Vagina (tissue), 2 donors: ENCODE data around the gene SNX17. TPM values are rescaled to one million over a fixed set of nuclear protein-coding genes. Genes with fewer than 3 reads are reported as not detected.
A peak's percentile ranks its signal among the peaks of the same experiment; 100 is the strongest.

ENCODE experiments used
- DNase-seq, 2 donors: peaks; one replicate each; pipeline ENCODE4 v3.0.0-alpha.2; 2017; ENCODE audit errors: extremely low spot score in 2 of 2
- H3K27ac ChIP-seq: fragments of 200-600 bp; sonication (generic); one replicate; pipeline ENCODE4 v1.5.1; 2019
- H3K27me3 ChIP-seq: fragments of 200-600 bp; sonication (generic); one replicate; pipeline ENCODE4 v1.5.1; 2019
- H3K36me3 ChIP-seq, 2 donors: fragments of 200-600 bp; sonication (generic); one replicate each; pipeline ENCODE4 v1.5.1; 2017 to 2019
- H3K4me1 ChIP-seq: fragments of 200-600 bp; sonication (generic); one replicate; pipeline ENCODE4 v1.5.1; 2019
- H3K4me3 ChIP-seq, 2 donors: fragments of 200-600 bp; sonication (generic); 1 replicate in 1 of 2; 2 replicates in 1 of 2; pipeline ENCODE4 v1.5.1; 2016 to 2019
- H3K9me3 ChIP-seq: fragments of 200-600 bp; sonication (generic); one replicate; pipeline ENCODE4 v1.5.1; 2019
- POLR2A ChIP-seq, 2 donors: fragments of 450-650 bp; IDR thresholded peaks; one replicate each; pipeline ENCODE4 v1.6.1; 2017; ENCODE audit warnings: antibody characterized with exemption in 2 of 2, mild to moderate bottlenecking in 2 of 2, moderate library complexity in 2 of 2
- POLR2AphosphoS5 ChIP-seq, 2 donors: sonication (generic); formaldehyde crosslinking; IDR thresholded peaks; one replicate each; pipeline ENCODE4 v1.9.0; 2017; ENCODE audit warnings: antibody characterized with exemption in 2 of 2, mild to moderate bottlenecking in 2 of 2, low read depth in 1 of 2; ENCODE audit not compliant: insufficient read depth in 1 of 2
- intact Hi-C: fragments of 100-400 bp; cut with DNase I; formaldehyde crosslinking; loops from one replicate; pipeline ENCODE4 v1.15.1; 2023
- total RNA-seq: library from RNA; depleted of rRNA; stranded (reverse); fragments of >200 nt; gene quantifications from one replicate; pipeline ENCODE4 v1.2.3, GENCODE V29; 2016
- TF ChIP-seq, protein P1 (sequence below), 3 experiments: fragments of 450-650 bp in 2 of 3; fragments of 200-600 bp in 1 of 3; sonication (generic) in 1 of 3; IDR thresholded peaks; one replicate each; pipeline ENCODE4 v1.5.1; 2017 to 2019; ENCODE audit warnings: antibody characterized with exemption in 3 of 3, mild to moderate bottlenecking in 2 of 3, moderate library complexity in 2 of 3

The SNX17 gene
- total RNA-seq, 1 donor from 2014 or later = 99.2 TPM

DNA sequence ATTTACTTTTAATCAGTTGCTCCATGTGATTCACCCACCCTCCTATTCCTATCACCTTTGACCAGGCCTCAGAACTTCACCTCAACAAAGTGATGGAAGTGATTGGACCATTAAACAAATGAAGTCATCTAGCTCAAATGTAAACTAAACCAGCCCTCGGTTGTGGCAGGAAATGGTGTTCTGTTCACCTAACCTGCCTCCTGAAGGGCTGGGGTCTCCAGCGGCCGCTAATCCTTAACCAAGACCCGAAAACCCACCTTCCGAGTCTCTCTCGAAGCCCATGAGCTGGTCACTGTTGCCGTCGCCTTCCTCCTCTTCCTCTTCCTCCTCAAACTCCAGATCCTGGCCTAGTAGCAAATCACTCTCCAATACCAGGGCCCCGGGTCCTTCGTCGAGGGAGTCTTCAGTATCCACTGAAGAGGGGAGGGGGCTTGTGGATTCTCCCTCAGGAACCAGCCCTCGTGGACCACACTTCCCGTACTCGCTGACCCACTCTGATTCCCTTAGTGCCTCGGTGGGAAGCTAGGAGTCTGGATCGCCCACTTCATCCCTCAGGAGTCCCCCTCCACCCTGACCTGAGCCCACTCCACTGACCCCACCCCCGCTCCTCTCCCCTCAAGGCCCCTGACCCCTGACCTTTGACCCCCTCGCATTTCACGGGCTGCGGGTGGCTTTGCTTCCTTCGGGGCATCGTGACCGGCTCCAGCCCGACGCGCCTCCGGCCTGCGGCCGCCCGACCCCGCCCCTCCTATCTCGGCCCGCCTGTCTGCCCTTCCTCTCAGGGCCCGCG, 9.6 kb downstream of the SNX17 start:
- Histone ChIP-seq H3K4me3 (peak overlapping the region; percentile 77 to 84), H3K27ac (peak overlapping the region; percentile 89), H3K9me3 (no peaks in the 10 kb centered on the region), H3K4me1 (peaks cover 20% of the 10 kb centered on the region), H3K27me3 (no peaks in the 10 kb centered on the region), H3K36me3 (peaks cover 0 to 64% of the 10 kb centered on the region in 2 donors)
- no peak for TF ChIP-seq POLR2A (IDR thresholded peaks at IDR 0.05)
- TF ChIP-seq, protein P1, sequence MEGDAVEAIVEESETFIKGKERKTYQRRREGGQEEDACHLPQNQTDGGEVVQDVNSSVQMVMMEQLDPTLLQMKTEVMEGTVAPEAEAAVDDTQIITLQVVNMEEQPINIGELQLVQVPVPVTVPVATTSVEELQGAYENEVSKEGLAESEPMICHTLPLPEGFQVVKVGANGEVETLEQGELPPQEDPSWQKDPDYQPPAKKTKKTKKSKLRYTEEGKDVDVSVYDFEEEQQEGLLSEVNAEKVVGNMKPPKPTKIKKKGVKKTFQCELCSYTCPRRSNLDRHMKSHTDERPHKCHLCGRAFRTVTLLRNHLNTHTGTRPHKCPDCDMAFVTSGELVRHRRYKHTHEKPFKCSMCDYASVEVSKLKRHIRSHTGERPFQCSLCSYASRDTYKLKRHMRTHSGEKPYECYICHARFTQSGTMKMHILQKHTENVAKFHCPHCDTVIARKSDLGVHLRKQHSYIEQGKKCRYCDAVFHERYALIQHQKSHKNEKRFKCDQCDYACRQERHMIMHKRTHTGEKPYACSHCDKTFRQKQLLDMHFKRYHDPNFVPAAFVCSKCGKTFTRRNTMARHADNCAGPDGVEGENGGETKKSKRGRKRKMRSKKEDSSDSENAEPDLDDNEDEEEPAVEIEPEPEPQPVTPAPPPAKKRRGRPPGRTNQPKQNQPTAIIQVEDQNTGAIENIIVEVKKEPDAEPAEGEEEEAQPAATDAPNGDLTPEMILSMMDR (IDR thresholded peaks at IDR 0.05) = no peak
- TF ChIP-seq POLR2AphosphoS5 (IDR thresholded peaks at IDR 0.05; ENCODE audit: insufficient read depth in 1 of 2, low read depth in 1 of 2) = no peak
- no peak for DNase-seq
- intact Hi-C loops = no loop called here

DNA sequence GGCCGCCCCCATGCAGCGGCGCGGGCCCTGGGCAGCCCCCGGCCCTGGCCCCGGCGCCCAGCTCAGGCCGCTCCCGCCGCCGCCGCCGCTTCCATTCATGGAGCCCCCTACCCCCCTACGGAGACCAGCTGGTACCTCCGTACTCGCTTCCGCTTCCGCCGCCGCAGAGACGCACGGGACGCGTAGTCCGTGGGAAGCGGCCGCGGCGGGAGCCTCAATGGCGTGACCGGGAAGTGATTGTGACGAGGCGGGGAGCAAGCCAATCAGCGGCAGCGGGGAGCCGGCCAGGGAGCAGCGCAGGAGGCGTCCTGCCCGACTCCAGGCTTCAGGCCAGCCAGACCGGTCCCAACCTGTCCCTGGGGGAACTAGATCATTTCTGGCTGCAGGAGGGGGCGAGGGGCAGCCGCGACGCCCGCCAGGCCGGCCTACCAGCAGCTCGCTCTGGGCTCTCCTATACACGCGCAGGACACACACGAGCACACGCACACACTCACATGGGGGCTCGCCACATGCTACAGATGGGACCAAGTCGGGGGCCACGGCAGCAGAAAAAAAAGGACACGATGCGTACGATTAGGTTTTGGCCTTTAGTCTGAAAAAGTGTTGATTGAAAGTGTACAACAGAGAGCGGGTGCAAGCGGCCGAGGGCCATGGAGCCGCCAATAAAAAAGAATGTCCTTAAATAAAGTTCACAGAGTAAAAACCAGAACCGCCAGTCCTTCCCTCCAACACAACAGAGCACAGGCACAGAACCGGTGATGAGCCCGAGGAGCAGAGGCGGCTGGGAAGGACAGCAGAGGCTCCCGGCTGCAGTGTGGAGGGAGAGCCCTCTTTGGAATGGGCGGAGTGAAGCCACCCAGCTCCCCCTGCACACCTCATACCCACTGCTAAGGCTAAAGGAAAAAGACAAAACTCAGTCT, 10.5 kb downstream of the SNX17 start, which contains the start of gene ZNF513:
TSS of gene ZNF513 (minus strand) at position 109 of the 920 bp plus-strand sequence. CDS start 208 bp downstream, outside the sequence.
- H3K36me3 ChIP-seq = peaks cover 0 to 64% of the 10 kb centered on the region in 2 donors
- peak in 1 of 2 donors; percentile 96 for DNase-seq
- no peaks in the 10 kb centered on the region for H3K27me3 ChIP-seq
- intact Hi-C loops = no loop called here
- TF ChIP-seq POLR2AphosphoS5 (IDR thresholded peaks at IDR 0.05; ENCODE audit: insufficient read depth in 1 of 2, low read depth in 1 of 2) (peak; percentile 83 to 96), POLR2A (IDR thresholded peaks at IDR 0.05) (peak in 1 of 2 donors; percentile 6)
- TF ChIP-seq, protein P1 (IDR thresholded peaks at IDR 0.05) = no peak
- H3K9me3 ChIP-seq = no peaks in the 10 kb centered on the region
- H3K27ac ChIP-seq = peak within 1 kb of the TSS; percentile 89
- peak within 1 kb of the TSS; percentile 77 to 84 for H3K4me3 ChIP-seq
- H3K4me1 ChIP-seq = peaks cover 20% of the 10 kb centered on the region

DNA sequence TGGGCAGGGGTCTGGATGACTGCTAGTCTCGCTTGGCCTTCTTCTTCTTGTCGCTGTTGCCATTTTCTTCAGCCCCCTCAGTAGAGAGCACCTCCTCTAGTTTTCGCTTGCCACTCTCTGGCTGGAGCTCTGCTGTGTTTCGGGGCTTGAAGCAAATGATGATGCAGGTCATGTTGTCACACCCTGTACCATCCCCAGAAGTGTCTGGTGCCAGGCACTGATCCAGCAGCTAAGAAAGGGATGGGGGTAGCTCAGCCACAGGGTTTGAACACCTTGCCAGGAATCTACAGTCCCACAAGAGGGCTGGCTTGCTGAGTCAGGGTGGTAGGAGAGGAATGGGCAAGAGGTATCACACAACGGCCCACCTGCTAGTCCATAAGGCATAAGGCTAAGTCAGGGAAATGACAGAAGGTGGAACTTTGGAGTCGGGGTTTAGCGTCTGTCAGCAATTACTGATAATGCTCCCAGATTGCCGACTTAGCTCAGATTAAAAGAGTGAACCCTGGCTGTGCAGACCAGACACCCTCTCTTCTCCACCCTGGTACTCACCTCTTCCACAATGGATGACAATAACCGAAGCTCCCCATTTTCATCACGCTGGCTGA, 11.3 kb downstream of the SNX17 start:
- Histone ChIP-seq H3K9me3 (no peaks in the 10 kb centered on the region), H3K4me3 (no peak overlapping the region), H3K36me3 (peaks cover 0 to 62% of the 10 kb centered on the region in 2 donors), H3K4me1 (peaks cover 20% of the 10 kb centered on the region), H3K27me3 (no peaks in the 10 kb centered on the region), H3K27ac (peak overlapping the region; percentile 89)
- no peak for DNase-seq
- TF ChIP-seq, protein P1 (IDR thresholded peaks at IDR 0.05) = no peak
- TF ChIP-seq POLR2AphosphoS5 (IDR thresholded peaks at IDR 0.05; ENCODE audit: insufficient read depth in 1 of 2, low read depth in 1 of 2) = no peak
- TF ChIP-seq POLR2A (IDR thresholded peaks at IDR 0.05) = no peak
- intact Hi-C loops = no loop called here

DNA sequence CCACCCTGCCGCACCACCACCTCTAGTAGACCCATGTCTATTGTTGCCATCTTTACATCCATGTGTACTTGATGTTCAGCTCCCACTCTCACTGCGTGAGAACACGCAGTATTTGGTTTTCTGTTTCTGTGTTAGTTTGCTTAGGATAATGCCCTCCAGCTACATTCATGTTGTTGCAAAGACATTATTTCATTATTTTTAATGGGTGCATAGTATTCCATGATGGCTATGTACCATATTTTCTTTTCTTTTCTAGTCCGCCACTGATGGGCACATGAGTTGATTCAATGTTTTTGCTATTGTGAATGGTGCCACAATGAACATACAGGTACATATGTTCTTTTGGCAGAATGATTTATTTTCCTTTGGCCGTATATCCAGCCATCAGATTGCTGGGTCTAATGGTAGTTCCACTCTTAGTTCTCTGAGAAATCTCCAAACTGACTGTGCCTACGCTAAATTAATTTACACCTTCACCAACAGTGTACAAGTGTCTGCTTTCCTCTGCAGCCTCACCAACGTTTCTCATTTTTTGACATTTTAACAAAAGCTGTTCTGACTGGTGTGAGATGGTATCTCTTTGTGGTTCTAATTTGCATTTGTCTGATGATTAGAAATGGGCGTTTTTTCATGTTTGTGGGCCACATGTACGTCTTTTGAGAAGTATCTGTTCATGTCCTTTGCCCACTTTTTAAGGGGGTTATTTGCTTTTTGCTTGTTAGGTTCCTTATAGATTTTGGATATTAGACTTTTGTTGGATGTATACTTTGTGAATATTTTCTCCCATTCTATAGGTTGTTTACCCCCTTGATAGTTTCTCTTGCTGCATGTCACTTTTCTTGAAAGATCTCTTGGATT, 20.6 kb downstream of the SNX17 start:
- H3K9me3 ChIP-seq = no peaks in the 10 kb centered on the region
- H3K36me3 ChIP-seq = peaks cover 0 to 6% of the 10 kb centered on the region in 2 donors
- H3K4me3 ChIP-seq = no peak overlapping the region
- TF ChIP-seq, protein P1 (IDR thresholded peaks at IDR 0.05) = no peak
- TF ChIP-seq POLR2AphosphoS5 (IDR thresholded peaks at IDR 0.05; ENCODE audit: insufficient read depth in 1 of 2, low read depth in 1 of 2) = no peak
- no peak for TF ChIP-seq POLR2A (IDR thresholded peaks at IDR 0.05)
- no peak overlapping the region for H3K27ac ChIP-seq
- no peaks in the 10 kb centered on the region for H3K4me1 ChIP-seq
- H3K27me3 ChIP-seq = no peaks in the 10 kb centered on the region
- intact Hi-C loops = no loop called here
- DNase-seq = no peak
